Memory B cell (primary cell): Measurements from ENCODE around the gene PTGS2.
"Not testable (repeated sequence)": the region's sequence is repeated elsewhere in the genome, so short reads cannot be mapped to it uniquely, and the experiment has no call there.

ENCODE experiments used
- ATAC-seq: fragments of 150-1000 bp; cut with Tn5 transposase; 2 replicates; pipeline ENCODE4 v1.10.0; 2021; ENCODE audit warnings: low read depth, mild to moderate bottlenecking, moderate library complexity
- DNase-seq, 2 donors: peaks; one replicate each; pipeline ENCODE4 v3.0.0; 2022; ENCODE audit warnings: low spot score in 2 of 2
- H3K27ac Mint-ChIP-seq: one replicate; pipeline ENCODE4 v1.8.0; 2022; ENCODE audit warnings: mild to moderate bottlenecking, moderate library complexity, mixed read lengths
- H3K27me3 Mint-ChIP-seq: one replicate; pipeline ENCODE4 v1.8.0; 2022; ENCODE audit warnings: mixed read lengths
- H3K36me3 Mint-ChIP-seq: one replicate; pipeline ENCODE4 v1.8.0; 2022; ENCODE audit warnings: mild to moderate bottlenecking, mixed read lengths
- H3K4me1 Mint-ChIP-seq: one replicate; pipeline ENCODE4 v1.8.0; 2022; ENCODE audit warnings: mixed read lengths
- H3K4me3 Mint-ChIP-seq: one replicate; pipeline ENCODE4 v1.8.0; 2022; ENCODE audit warnings: mild to moderate bottlenecking, moderate library complexity, mixed read lengths
- H3K9me3 Mint-ChIP-seq: one replicate; pipeline ENCODE4 v1.8.0; 2022; ENCODE audit warnings: mixed read lengths

PTGS2 gene

GRCh38 chr1:186654741-186655140 lies 25.5 kb downstream of the PTGS2 start:
- Mint-ChIP-seq H3K27me3 (peaks cover 5% of the 10 kb centered on the region), H3K36me3 (peaks cover 4% of the 10 kb centered on the region), H3K4me3 (no peak overlapping the region), H3K27ac (no peak overlapping the region), H3K9me3 (peaks cover 6% of the 10 kb centered on the region), H3K4me1 (peaks cover 8% of the 10 kb centered on the region)
- ATAC-seq: no peak
- DNase-seq: no peak

GRCh38 chr1:186653312-186653711 lies 26.9 kb downstream of the PTGS2 start:
- H3K27ac Mint-ChIP-seq: no peak overlapping the region
- peaks cover 4% of the 10 kb centered on the region for H3K36me3 Mint-ChIP-seq
- ATAC-seq (no peak), DNase-seq (no peak)
- no peak overlapping the region for H3K4me3 Mint-ChIP-seq
- peaks cover 6% of the 10 kb centered on the region for H3K9me3 Mint-ChIP-seq
- H3K4me1 Mint-ChIP-seq: peaks cover 8% of the 10 kb centered on the region
- peaks cover 5% of the 10 kb centered on the region for H3K27me3 Mint-ChIP-seq

GRCh38 chr1:186648613-186649012 lies 31.6 kb downstream of the PTGS2 start:
- no peak for ATAC-seq
- DNase-seq: no peak

GRCh38 chr1:186647985-186648384 lies 32.2 kb downstream of the PTGS2 start:
- not testable (repeated sequence) for DNase-seq, ATAC-seq, H3K4me1 Mint-ChIP-seq

More at GRCh38 chr1:186648613-186649012, 31.6 kb downstream of the PTGS2 start:
- peaks cover 7% of the 10 kb centered on the region for H3K4me1 Mint-ChIP-seq
- H3K27ac Mint-ChIP-seq: no peak overlapping the region
- no peak overlapping the region for H3K4me3 Mint-ChIP-seq
- H3K27me3 Mint-ChIP-seq: peaks cover 4% of the 10 kb centered on the region
- H3K9me3 Mint-ChIP-seq: peaks cover 5% of the 10 kb centered on the region
- H3K36me3 Mint-ChIP-seq: peaks cover 3% of the 10 kb centered on the region

GRCh38 chr1:186643614-186644013 lies 36.6 kb downstream of the PTGS2 start:
- Mint-ChIP-seq H3K4me1 (no peaks in the 10 kb centered on the region), H3K36me3 (no peaks in the 10 kb centered on the region), H3K4me3 (no peak overlapping the region), H3K27ac (no peak overlapping the region), H3K9me3 (no peaks in the 10 kb centered on the region), H3K27me3 (no peaks in the 10 kb centered on the region)
- ATAC-seq (no peak), DNase-seq (no peak)

More at GRCh38 chr1:186647985-186648384, 32.2 kb downstream of the PTGS2 start:
- H3K36me3 Mint-ChIP-seq, H3K9me3 Mint-ChIP-seq, H3K4me3 Mint-ChIP-seq, H3K27ac Mint-ChIP-seq, H3K27me3 Mint-ChIP-seq: not testable (repeated sequence)

- H3K36me3 Mint-ChIP-seq, H3K4me3 Mint-ChIP-seq, ATAC-seq: not testable (repeated sequence)
Observed at GRCh38 chr1:186637567-186637966, 42.7 kb downstream of the PTGS2 start.

GRCh38 chr1:186636786-186637185 lies 43.4 kb downstream of the PTGS2 start:
- ATAC-seq (no peak), DNase-seq (no peak)
- H3K27ac Mint-ChIP-seq: no peak overlapping the region
- no peaks in the 10 kb centered on the region for H3K27me3 Mint-ChIP-seq
- H3K36me3 Mint-ChIP-seq: no peaks in the 10 kb centered on the region
- peaks cover 3% of the 10 kb centered on the region for H3K9me3 Mint-ChIP-seq
- H3K4me3 Mint-ChIP-seq: no peak overlapping the region
- H3K4me1 Mint-ChIP-seq: no peaks in the 10 kb centered on the region

More at GRCh38 chr1:186637567-186637966, 42.7 kb downstream of the PTGS2 start:
- DNase-seq, H3K4me1 Mint-ChIP-seq, H3K27ac Mint-ChIP-seq, H3K27me3 Mint-ChIP-seq, H3K9me3 Mint-ChIP-seq: not testable (repeated sequence)

- no peak for DNase-seq
- H3K27me3 Mint-ChIP-seq: no peaks in the 10 kb centered on the region
- H3K9me3 Mint-ChIP-seq: peaks cover 3% of the 10 kb centered on the region
- no peak overlapping the region for H3K27ac Mint-ChIP-seq
- H3K4me3 Mint-ChIP-seq: no peak overlapping the region
- no peaks in the 10 kb centered on the region for H3K4me1 Mint-ChIP-seq
- no peaks in the 10 kb centered on the region for H3K36me3 Mint-ChIP-seq
- no peak for ATAC-seq
Observed at GRCh38 chr1:186634511-186634910, 45.7 kb downstream of the PTGS2 start.

- no peaks in the 10 kb centered on the region for H3K27me3 Mint-ChIP-seq
- ATAC-seq (no peak), DNase-seq (no peak)
- peaks cover 3% of the 10 kb centered on the region for H3K9me3 Mint-ChIP-seq
- H3K36me3 Mint-ChIP-seq: no peaks in the 10 kb centered on the region
- H3K27ac Mint-ChIP-seq: no peak overlapping the region
- no peak overlapping the region for H3K4me3 Mint-ChIP-seq
- H3K4me1 Mint-ChIP-seq: no peaks in the 10 kb centered on the region
Observed at GRCh38 chr1:186633116-186633515, 47.1 kb downstream of the PTGS2 start.

- no peak overlapping the region for H3K4me3 Mint-ChIP-seq
- no peaks in the 10 kb centered on the region for H3K36me3 Mint-ChIP-seq
- H3K9me3 Mint-ChIP-seq: no peaks in the 10 kb centered on the region
- H3K4me1 Mint-ChIP-seq: no peaks in the 10 kb centered on the region
- no peak overlapping the region for H3K27ac Mint-ChIP-seq
- DNase-seq (no peak), ATAC-seq (no peak)
- H3K27me3 Mint-ChIP-seq: peaks cover 2% of the 10 kb centered on the region
Observed at GRCh38 chr1:186629341-186629740, 50.9 kb downstream of the PTGS2 start.

GRCh38 chr1:186628910-186629309 lies 51.3 kb downstream of the PTGS2 start:
- H3K36me3 Mint-ChIP-seq: no peaks in the 10 kb centered on the region
- ATAC-seq (no peak), DNase-seq (no peak)
- H3K27ac Mint-ChIP-seq: no peak overlapping the region
- H3K4me1 Mint-ChIP-seq: no peaks in the 10 kb centered on the region
- no peak overlapping the region for H3K4me3 Mint-ChIP-seq
- no peaks in the 10 kb centered on the region for H3K9me3 Mint-ChIP-seq
- H3K27me3 Mint-ChIP-seq: peaks cover 2% of the 10 kb centered on the region

GRCh38 chr1:186627019-186627418 lies 53.2 kb downstream of the PTGS2 start:
- Mint-ChIP-seq H3K27ac (no peak overlapping the region), H3K36me3 (no peaks in the 10 kb centered on the region), H3K9me3 (no peaks in the 10 kb centered on the region), H3K27me3 (peaks cover 4% of the 10 kb centered on the region), H3K4me1 (no peaks in the 10 kb centered on the region), H3K4me3 (no peak overlapping the region)
- ATAC-seq: no peak
- DNase-seq: no peak

GRCh38 chr1:186626356-186626932 lies 53.8 kb downstream of the PTGS2 start:
- Mint-ChIP-seq H3K4me3 (no peak overlapping the region), H3K27ac (no peak overlapping the region), H3K9me3 (no peaks in the 10 kb centered on the region), H3K36me3 (no peaks in the 10 kb centered on the region), H3K27me3 (peaks cover 4% of the 10 kb centered on the region), H3K4me1 (no peaks in the 10 kb centered on the region)
- DNase-seq (no peak), ATAC-seq (no peak)

GRCh38 chr1:186623551-186623950 lies 56.7 kb downstream of the PTGS2 start:
- Mint-ChIP-seq H3K27ac (no peak overlapping the region), H3K9me3 (no peaks in the 10 kb centered on the region), H3K36me3 (no peaks in the 10 kb centered on the region), H3K4me3 (no peak overlapping the region), H3K27me3 (peaks cover 4% of the 10 kb centered on the region), H3K4me1 (peaks cover 3% of the 10 kb centered on the region)
- no peak for ATAC-seq
- no peak for DNase-seq
